HL-60 (cell line): ENCODE measurements around the gene PTRH2.

Experiments used
- CTCF ChIP-seq: IDR thresholded peaks from one replicate; pipeline ENCODE4 v1.5.1; 2011; ENCODE audit warnings: low read length, control low read depth, inconsistent platforms; ENCODE audit not compliant: insufficient read depth
- GABPA ChIP-seq: IDR thresholded peaks from 2 replicates; pipeline ENCODE4 v1.6.1; 2012; ENCODE audit warnings: low read depth
- POLR2AphosphoS5 ChIP-seq: IDR thresholded peaks from 2 replicates; pipeline ENCODE4 v1.6.1; 2012; ENCODE audit warnings: low read depth
- REST ChIP-seq: IDR thresholded peaks from 2 replicates; pipeline ENCODE4 v1.6.1; 2012; ENCODE audit warnings: low read depth; ENCODE audit not compliant: insufficient replicate concordance

GRCh38 chr17:59723607-59724006, 16.4 kb upstream of the PTRH2 start:
- TF ChIP-seq REST (no peak), CTCF (no peak), POLR2AphosphoS5 (no peak), GABPA (no peak)
